Fibroblast of skin of right quadriceps (primary cell): Measurements from ENCODE around the gene OOSP4B.
"Not testable (repeated sequence)": the region's sequence is repeated elsewhere in the genome, so short reads cannot be mapped to it uniquely, and the experiment has no call there.

Source experiments
- DNase-seq: peaks from one replicate; pipeline ENCODE4 v3.0.0-alpha.2; 2013

The OOSP4B gene

GRCh38 chr11:60016881-60017280, at the start of gene OOSP4B:
Gene OOSP4B (plus strand): TSS chr11:60017181.
- no peak for DNase-seq

GRCh38 chr11:59967677-59968394, 49.1 kb upstream of the OOSP4B start:
- no peak for DNase-seq

GRCh38 chr11:59968395-59968783, 48.6 kb upstream of the OOSP4B start:
- no peak for DNase-seq

GRCh38 chr11:59973097-59973496, 43.9 kb upstream of the OOSP4B start:
- DNase-seq = no peak

- DNase-seq = no peak
Measured at GRCh38 chr11:59981106-59981770, 35.7 kb upstream of the OOSP4B start.

GRCh38 chr11:59982037-59982436, 34.9 kb upstream of the OOSP4B start:
- DNase-seq = not testable (repeated sequence)

GRCh38 chr11:59983212-59983611, 33.8 kb upstream of the OOSP4B start:
- no peak for DNase-seq

- DNase-seq = no peak
Measured at GRCh38 chr11:59984368-59984767, 32.6 kb upstream of the OOSP4B start.

- no peak for DNase-seq
Measured at GRCh38 chr11:59990421-59990820, 26.6 kb upstream of the OOSP4B start.

GRCh38 chr11:59992425-59992824, 24.6 kb upstream of the OOSP4B start:
- no peak for DNase-seq

GRCh38 chr11:59997800-59998199, 19.2 kb upstream of the OOSP4B start:
- no peak for DNase-seq

GRCh38 chr11:59999691-60000090, 17.3 kb upstream of the OOSP4B start:
- no peak for DNase-seq

- no peak for DNase-seq
Measured at GRCh38 chr11:60003729-60004128, 13.3 kb upstream of the OOSP4B start.

GRCh38 chr11:60005360-60005759, 11.6 kb upstream of the OOSP4B start:
- no peak for DNase-seq

- no peak for DNase-seq
Measured at GRCh38 chr11:60018058-60018457, 1.1 kb downstream of the OOSP4B start.

GRCh38 chr11:60020376-60020775, 3.4 kb downstream of the OOSP4B start:
- DNase-seq = not testable (repeated sequence)

- no peak for DNase-seq
Measured at GRCh38 chr11:60029015-60029632, 12.1 kb downstream of the OOSP4B start.

GRCh38 chr11:60040109-60040508, 23.1 kb downstream of the OOSP4B start, which contains the start of gene OOSP2:
Gene OOSP2 (plus strand): TSS chr11:60040409. CDS start chr11:60040460, 51 bp downstream.
- DNase-seq = no peak

- not testable (repeated sequence) for DNase-seq
Measured at GRCh38 chr11:60050422-60050821, 33.4 kb downstream of the OOSP4B start.

GRCh38 chr11:60050839-60051238, 33.9 kb downstream of the OOSP4B start:
- DNase-seq = not testable (repeated sequence)

GRCh38 chr11:60056349-60056969, 39.5 kb downstream of the OOSP4B start, which contains the start of gene MS4A3:
Gene MS4A3 (plus strand): TSS chr11:60056665. CDS start chr11:60061161, 4,496 bp downstream.
- no peak for DNase-seq

- DNase-seq = no peak
Measured at GRCh38 chr11:60059052-60059451, 42.1 kb downstream of the OOSP4B start.

GRCh38 chr11:60059521-60060240, 42.7 kb downstream of the OOSP4B start:
- DNase-seq = no peak
